Mucosa of gallbladder (tissue), 1 donor: Measurements from ENCODE around the gene LCN15. TPM values are rescaled to one million over a fixed set of nuclear protein-coding genes. Genes with fewer than 3 reads are reported as not detected.
A peak's percentile ranks its signal among the peaks of the same experiment; 100 is the strongest.
"Not testable (repeated sequence)": the region's sequence is repeated elsewhere in the genome, so short reads cannot be mapped to it uniquely, and the experiment has no call there.

Experiments
- DNase-seq: peaks from one replicate; pipeline ENCODE4 v3.0.0-alpha.2; 2020; ENCODE audit warnings: low spot score
- total RNA-seq: library from RNA; stranded (reverse); gene quantifications from one replicate; pipeline ENCODE4 v1.2.1, GENCODE V29; 2021
- donor health status: DM: no; HTN: no; CAD: no.

LCN15 gene
- total RNA-seq, 1 donor from 2014 or later = not detected

DNA sequence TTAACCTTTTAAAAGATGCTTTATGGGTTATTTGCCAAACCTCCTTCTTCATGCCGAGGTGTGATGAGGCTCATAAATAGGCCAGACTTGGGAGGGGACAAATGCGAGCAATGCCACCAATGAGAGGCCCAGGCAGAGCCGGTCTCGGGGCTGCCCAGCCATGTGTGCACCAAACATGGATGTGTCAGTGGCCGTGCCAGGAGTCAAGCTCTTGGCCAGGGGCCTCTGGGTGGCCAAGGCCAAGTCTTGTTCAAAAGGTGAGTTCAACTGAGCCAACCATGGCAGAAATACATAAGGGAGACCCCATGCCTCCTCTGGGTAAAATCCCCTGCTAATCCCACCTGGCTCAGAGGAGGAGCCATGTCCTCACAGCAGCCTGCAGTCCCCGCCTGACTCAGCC lies 10.9 kb upstream of the LCN15 start:
- DNase-seq = no peak

- no peak for DNase-seq
Observed at GRCh38 chr9:136774416-136775045, 10.2 kb upstream of the LCN15 start.

DNA sequence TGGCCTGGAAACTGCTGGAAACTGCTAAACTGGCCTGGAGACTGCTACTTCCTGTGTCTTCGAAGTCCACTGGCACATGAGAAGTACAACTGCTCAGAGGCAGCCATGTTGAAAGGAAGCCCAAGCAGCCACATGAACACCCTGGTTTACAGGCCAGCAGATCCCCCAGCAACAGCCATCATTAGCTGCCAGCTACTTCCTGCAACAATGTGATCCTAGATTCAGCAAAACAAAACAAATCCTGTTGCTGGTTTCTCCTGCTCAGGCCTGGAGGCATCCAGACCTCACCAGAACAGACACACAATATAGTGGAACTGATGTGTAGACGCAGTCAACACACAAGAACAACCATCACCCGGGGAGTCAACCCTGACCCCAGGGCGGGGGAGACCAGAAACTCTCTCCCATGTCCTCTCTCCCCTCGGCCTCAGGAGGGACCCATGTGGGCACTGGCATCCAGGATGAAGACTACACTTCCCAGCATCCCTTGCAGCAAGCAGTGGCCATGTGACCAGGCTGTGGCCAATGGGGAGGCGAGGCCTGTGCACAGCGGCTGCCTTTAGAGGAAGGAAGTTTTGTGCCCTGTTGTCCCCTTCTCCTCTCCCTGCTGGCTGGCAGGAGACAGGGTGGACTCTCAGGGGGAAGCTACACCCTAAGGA lies 9.2 kb upstream of the LCN15 start:
- DNase-seq = no peak

- DNase-seq = no peak
Observed at GRCh38 chr9:136771907-136772415, 7.6 kb upstream of the LCN15 start.

GRCh38 chr9:136769710-136770191 lies 5.4 kb upstream of the LCN15 start:
- peak; percentile 31 for DNase-seq

GRCh38 chr9:136766410-136767120 lies 2.2 kb upstream of the LCN15 start:
- DNase-seq = peak; percentile 74

GRCh38 chr9:136765745-136766409 lies 1.6 kb upstream of the LCN15 start:
- not testable (repeated sequence) for DNase-seq

DNA sequence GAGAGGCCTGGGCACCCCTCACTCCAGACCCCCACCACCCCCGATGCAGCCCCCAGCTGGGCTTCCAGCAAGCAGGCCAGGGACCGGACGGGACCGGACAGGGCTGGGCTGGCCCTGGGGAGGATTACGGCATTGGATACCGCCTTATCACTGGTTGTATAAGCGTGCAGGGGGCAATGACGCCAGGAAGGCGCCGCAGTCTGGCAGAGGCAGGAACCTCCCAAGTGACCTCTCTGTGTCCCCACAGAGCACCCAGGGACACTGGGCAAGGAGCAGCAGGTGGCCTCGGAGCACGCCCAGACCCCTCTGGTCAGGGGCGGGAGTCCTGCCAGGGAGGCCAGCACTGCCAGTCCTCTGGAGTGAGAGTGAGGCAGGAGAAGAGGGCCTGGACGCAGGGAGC lies 723 bp upstream of the LCN15 start:
- DNase-seq = no peak

DNA sequence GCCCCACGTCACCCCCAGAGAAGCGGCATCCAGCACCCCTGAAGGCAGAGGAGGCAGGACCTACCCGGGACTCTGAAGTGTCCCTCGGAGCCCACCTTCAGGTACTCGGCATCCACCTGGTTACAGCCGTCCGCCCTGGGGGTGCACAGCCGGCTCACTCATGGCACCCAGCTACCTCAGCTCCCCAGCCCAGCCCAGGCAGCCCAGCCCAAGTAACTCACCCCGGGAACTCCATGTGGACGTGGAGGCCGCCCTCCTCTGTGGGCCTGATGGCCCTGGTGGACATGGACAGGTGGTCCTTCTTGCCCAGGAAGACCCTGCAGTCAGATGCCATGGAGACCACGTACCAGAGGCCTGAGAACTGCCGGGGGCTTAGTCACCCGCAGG lies 676 bp downstream of the LCN15 start:
- DNase-seq = no peak

GRCh38 chr9:136762915-136763648 lies 1.2 kb downstream of the LCN15 start:
- DNase-seq = no peak

DNA sequence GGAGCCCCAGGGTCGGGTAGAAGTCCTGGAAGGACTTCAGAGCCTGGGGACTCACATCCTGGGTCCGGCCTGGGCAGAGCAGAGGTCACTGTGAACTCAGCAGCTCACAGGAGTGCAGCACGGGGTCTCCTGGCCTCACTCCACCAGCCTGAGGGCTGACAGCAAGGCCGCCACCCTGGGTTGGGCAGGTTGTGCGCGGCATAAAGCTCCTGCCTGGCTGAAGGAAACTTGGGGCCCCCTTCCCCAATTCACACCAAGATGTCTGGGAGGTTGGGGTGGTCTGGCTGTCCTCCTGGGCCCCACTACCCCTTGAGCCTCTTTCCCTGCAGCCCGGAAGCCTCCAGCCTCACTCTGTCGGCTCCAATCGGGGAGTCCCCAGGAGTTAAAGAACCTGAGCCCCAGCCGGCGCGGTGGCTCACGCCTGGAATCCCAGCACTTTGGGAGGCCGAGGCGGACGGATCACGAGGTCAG lies 2.1 kb downstream of the LCN15 start:
- DNase-seq = no peak

DNA sequence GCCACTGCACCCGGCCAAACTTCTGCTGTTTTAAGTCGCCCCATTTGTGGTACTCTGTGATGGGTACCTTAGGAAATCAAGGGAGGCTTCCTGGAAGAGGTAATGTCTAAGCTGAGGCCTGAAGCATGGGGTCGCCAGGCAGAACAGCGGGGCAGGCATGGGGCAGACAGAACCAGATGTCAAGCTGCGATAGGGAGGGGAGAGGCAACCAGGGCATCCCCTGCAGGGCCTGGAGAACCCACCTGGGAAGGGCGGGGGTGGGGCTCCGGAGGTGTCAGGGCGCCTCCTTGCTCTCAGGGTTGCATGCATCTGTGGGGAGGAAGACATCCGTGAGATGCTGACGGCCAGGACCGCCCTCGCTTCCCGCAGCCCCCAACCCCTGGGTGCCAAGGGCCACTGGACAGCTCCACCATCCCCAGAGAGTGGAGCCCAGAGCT lies 2.8 kb downstream of the LCN15 start:
- no peak for DNase-seq

DNA sequence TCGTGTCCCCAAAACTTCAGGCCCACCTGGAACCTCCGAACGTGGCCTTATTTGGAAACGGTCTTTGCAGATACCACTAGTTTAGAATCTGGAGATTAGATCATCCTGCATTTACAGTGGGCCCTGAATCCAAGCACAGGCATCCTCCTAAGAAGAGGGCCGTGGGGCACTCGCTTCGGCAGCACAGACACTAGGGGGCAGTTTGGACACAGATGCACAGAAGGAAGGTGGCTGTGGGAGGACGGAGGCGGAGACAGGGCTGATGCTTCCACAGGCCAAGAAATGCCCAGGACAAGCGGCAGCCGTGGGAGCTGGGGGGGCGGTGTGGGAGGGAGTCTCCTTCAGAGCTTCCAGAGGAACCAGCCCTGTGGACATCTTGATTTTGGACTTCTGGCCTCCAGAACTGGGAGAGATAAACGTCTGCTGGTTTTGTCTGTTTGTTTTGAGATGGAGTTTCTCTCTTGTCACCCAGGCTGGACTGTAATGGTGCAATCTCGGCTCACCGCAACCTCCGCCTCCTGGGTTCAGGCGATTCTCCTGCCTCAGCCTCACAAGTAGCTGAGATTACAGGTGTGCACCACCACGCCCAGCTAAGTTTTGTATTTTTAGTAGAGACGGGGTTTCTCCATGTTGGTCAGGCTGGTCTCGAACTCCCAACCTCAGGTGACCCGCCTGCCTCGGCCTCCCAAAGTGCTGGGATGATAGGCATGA lies 3.3 kb downstream of the LCN15 start:
- peak; percentile 41 for DNase-seq

DNA sequence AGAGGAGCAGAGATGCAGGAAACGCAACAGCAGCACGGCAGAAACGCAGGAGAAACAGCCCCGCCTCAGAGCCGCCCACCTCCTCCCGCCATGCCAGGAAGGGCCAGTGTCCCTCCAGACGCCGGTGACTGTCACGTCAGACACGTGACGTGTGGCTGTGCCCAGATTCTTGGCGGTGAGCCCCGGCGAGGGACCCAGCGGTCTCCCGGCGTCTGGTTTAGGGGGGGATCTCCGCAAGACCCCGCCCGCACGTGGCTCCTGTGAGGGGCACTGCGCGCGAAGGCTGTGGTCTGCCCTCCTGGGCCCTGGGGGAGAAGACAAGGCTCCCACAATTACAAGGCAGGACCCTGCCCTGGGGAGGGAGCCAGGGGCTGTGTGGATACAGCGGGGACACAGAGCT lies 3.9 kb downstream of the LCN15 start:
- DNase-seq = no peak

DNA sequence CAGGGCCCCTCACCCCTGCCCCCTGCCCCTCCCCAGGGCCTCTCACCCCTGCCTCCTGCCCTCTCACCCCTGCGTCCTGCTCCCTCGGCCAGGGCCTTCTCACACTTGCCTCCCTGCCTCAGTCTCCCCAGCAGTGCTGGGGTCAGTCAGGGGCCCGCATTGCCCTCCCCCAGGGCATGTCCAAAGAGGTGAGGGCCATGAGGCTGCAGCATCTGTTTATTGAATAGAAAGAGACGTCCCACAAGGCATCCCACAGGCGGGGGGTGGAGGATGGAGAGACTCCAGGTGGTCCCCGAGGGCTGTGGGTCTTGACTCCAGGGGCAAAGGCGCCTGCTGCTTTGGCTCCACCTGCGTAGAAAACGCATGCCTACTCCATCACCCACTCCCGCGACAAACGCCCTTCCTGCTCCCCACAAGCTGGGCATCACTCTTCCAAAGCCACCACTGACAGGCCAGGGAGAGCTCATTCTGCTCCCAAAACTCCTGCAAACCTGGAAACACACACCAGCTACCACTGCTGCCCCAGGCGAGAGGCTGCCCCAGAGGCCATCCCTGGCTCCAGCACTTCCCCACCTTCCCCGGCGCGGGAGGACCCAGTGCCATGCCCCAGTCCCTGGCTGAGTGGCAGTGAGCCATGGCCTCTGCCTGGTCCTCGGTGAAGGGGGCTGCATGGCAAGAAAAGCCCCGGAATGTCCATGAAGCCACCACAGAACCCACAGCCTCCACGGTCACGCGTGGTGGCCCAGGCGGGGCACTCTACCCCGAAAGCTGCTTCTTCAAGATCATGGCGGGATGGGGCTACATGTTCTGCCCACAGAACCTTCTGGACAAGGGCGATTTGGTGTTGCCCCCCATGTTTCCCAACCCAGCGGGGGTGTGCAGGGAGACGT lies 4.6 kb downstream of the LCN15 start:
- no peak for DNase-seq

DNA sequence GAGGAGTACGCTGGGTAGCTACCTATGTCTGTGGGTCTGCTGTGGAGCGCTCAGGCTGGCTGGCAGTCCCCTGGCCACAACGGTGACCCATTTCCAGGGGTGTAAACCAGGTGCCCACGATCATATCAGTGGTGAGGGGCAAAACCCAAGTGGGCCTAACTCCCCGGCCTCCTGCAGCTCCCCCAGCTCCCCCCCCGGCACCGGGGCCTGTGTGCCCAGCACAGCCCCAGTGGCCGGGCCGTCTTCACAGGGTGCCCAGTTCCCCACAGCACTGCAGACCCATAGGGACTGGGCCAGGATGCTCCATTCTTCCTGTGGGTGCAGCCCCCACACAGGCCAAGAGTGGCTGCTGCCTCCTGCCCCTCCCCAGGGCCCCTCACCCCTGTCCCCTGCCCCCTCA lies 5.3 kb downstream of the LCN15 start:
- DNase-seq = no peak

DNA sequence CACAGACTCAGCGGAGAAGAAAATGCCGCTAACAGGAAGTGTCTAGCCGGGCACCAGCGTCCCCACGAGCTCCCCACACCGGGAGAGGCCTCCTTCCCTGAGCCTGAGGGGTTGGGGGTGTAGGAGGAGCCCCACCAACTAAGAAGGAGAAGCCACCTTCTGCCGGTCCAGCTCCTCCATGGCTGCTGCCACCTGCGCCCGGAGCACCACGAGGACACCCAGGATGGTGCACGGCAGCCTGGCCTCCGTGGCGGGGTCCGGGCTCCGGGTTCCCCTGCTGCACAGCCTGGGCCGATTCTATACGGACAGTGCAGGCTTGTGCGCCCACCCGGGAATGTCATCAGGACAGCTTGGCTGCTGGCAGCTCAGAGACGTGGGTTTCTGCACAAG lies 6.6 kb downstream of the LCN15 start:
- DNase-seq = no peak

GRCh38 chr9:136757328-136757727 lies 7.0 kb downstream of the LCN15 start:
- DNase-seq = no peak

- no peak for DNase-seq
Observed at GRCh38 chr9:136756836-136757235, 7.5 kb downstream of the LCN15 start.

DNA sequence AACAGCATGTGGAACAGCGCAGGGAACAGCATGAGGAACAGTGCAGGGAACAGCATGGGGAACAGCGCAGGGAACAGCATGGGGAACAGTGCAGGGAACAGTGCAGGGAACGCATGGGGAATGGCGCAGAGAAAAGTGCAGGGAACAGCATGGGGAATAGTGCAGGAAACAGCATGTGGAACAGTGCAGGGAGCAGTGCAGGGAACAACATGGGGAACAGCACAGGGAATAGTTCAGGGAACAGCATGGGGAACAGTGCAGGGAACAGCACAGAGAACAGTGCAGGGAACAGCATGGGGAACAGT lies 8.2 kb downstream of the LCN15 start:
- no peak for DNase-seq
